Right lobe of liver (tissue), 6 donors: ENCODE measurements around the gene CFAP157. TPM values are rescaled to one million over a fixed set of nuclear protein-coding genes. Genes with fewer than 3 reads are reported as not detected.

Source experiments
- ATAC-seq, 4 donors: fragments of 200-7000 bp; cut with Tn5 transposase; one replicate each; pipeline ENCODE4 v1.9.1; 2020; ENCODE audit warnings: mild to moderate bottlenecking in 4 of 4, moderate library complexity in 4 of 4
- DNase-seq, 3 donors: peaks; one replicate each; pipeline ENCODE4 v3.0.0-alpha.2; 2020
- H3K27ac ChIP-seq, 3 donors: fragments of 200-600 bp; one replicate each; pipeline ENCODE4 v1.8.0; 2022
- H3K27me3 ChIP-seq, 2 donors: fragments of 200-600 bp; one replicate each; pipeline ENCODE4 v1.8.0; 2022
- H3K36me3 ChIP-seq, 4 donors: fragments of 200-600 bp; sonication (generic) in 1 of 4; one replicate each; pipeline versions ENCODE4 v1.5.1 to v1.8.0; 2017 to 2022; ENCODE audit warnings: control low read depth in 1 of 4
- H3K4me1 ChIP-seq, 4 donors: fragments of 200-600 bp; sonication (generic) in 1 of 4; one replicate each; pipeline versions ENCODE4 v1.5.1 to v1.8.0; 2017 to 2022; ENCODE audit warnings: control low read depth in 1 of 4
- H3K4me3 ChIP-seq, 3 donors: fragments of 200-600 bp; one replicate each; pipeline ENCODE4 v1.8.0; 2022
- H3K9me3 ChIP-seq, 4 donors: fragments of 200-600 bp; sonication (generic) in 1 of 4; one replicate each; pipeline versions ENCODE4 v1.5.1 to v1.8.0; 2017 to 2022; ENCODE audit warnings: control low read depth in 1 of 4
- POLR2A ChIP-seq: fragments of 450-650 bp; IDR thresholded peaks from one replicate; pipeline ENCODE4 v1.6.1; 2017; ENCODE audit warnings: antibody characterized with exemption, mild to moderate bottlenecking
- WGBS: methylation state at CpG from one replicate; pipeline ENCODE4 v1.1.6; 2018; ENCODE audit warnings: low coverage, low lambda C conversion rate; ENCODE audit not compliant: insufficient coverage; ENCODE audit errors: missing lambda C conversion rate; 5-methylcytosine and 5-hydroxymethylcytosine counted together
- intact Hi-C, 2 donors: fragments of 100-400 bp; cut with DNase I; formaldehyde crosslinking; loops; one replicate each; pipeline versions ENCODE4 v1.11.2 to v1.14.1; 2022
- total RNA-seq, 6 experiments: library from RNA; depleted of rRNA in 2 of 6; stranded (reverse); fragments of >200 nt in 2 of 6; fragmentation: NEBNext Ultra II Directional in 3 of 6; extraction: Animal tissue kit (Norgen Biotek cat#: 25700) in 3 of 6; gene quantifications; one replicate each; pipeline versions ENCODE4 v1.1.0 to v1.2.4, GENCODE V29; 2016 to 2023
- TF ChIP-seq, protein P1 (sequence below), 4 donors: fragments of 200-600 bp in 3 of 4; fragments of 450-650 bp in 1 of 4; IDR thresholded peaks; one replicate each; pipeline versions ENCODE4 v1.5.1 to v1.8.0; 2016 to 2022; ENCODE audit warnings: antibody characterized with exemption in 4 of 4, mild to moderate bottlenecking in 2 of 4
- donor health status: DM: no; HTN: yes; CAD: no.
- donor health status: DM: no; HTN: no; CAD: no.
- donor health status: DM: no; HTN: no; CAD: no.
- donor health status: DM: no; HTN: yes; CAD: no.
- donor health status: DM: no; HTN: yes; CAD: no.

The CFAP157 gene
- total RNA-seq, 6 experiments from 2014 or later: 0.10 TPM; not detected in 5

DNA sequence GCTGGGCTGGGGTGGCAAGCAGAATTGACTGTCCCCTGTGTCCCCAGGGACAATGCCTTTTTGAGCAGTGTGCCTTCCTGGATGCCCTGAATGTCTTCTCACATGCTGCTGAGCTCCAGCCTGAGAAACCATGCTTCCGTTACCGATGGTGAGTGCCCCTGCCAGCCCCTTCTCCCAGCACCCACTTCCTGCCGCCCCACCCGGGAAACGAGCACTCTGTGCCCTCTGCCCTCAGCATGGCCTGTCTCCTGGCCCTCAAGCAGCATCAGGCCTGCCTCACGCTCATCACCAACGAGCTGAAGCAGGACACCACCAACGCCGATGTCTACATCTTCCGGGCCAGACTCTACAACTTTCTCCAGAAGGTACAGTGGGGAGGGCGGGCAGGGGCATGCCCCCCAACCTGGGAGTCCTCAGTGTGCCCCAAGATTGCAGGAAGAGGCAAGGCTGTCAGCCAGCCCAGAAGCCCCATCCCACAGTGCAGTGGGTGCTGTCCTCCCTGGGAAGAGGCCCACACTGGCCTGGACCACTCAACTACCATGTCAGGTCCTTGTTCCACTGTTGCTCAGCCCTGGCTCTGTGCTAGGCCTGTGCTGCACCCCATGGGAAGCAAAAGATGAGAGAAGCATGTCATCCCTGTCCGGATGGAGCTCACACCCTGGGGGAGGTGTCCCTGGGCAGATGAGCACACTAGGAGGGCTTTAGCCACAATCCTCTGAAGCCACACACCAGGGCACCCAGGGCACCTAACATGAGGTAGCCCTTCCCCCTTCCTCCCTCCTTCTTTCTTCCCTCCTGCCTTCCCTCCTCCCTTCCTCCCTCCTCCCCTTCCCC lies 13.5 kb downstream of the CFAP157 start:
- H3K27me3 ChIP-seq: no peaks in the 10 kb centered on the region
- WGBS: 72% methylated on average over 6 of the region's 12 CpGs
- intact Hi-C loops: loop anchor here in 1 of 2 donors (10.0 kb wide), 1 partner anchor 215 kb away; no protein-coding TSS in a partner anchor
- TF ChIP-seq, protein P1, sequence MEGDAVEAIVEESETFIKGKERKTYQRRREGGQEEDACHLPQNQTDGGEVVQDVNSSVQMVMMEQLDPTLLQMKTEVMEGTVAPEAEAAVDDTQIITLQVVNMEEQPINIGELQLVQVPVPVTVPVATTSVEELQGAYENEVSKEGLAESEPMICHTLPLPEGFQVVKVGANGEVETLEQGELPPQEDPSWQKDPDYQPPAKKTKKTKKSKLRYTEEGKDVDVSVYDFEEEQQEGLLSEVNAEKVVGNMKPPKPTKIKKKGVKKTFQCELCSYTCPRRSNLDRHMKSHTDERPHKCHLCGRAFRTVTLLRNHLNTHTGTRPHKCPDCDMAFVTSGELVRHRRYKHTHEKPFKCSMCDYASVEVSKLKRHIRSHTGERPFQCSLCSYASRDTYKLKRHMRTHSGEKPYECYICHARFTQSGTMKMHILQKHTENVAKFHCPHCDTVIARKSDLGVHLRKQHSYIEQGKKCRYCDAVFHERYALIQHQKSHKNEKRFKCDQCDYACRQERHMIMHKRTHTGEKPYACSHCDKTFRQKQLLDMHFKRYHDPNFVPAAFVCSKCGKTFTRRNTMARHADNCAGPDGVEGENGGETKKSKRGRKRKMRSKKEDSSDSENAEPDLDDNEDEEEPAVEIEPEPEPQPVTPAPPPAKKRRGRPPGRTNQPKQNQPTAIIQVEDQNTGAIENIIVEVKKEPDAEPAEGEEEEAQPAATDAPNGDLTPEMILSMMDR (IDR thresholded peaks at IDR 0.05): no peak
- no peak for TF ChIP-seq POLR2A
- H3K9me3 ChIP-seq: no peaks in the 10 kb centered on the region
- ATAC-seq (no peak), DNase-seq (no peak)
- H3K4me3 ChIP-seq: no peak overlapping the region
- no peak overlapping the region for H3K27ac ChIP-seq
- peaks cover 0 to 5% (median 0%) of the 10 kb centered on the region in 4 donors for H3K4me1 ChIP-seq
- no peaks in the 10 kb centered on the region for H3K36me3 ChIP-seq

DNA sequence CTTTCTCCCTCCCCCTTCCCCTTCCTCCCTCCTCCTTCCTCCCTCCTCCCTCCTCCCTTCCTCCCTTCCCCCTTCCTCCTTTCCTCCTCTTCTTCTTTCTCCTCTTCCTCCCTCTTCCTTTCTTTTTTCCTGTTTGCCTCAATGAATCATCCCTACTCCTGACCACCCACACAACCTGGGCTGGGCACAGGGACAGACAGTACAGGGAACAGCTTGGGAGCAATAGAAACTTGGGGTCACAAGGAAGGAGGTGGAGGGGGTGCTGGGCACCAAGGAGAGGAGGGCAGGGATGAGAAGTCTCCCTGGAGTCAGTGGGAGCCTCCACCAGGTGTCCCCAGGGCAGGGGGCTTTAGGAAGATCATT lies 14.1 kb downstream of the CFAP157 start:
- Histone ChIP-seq H3K9me3 (no peaks in the 10 kb centered on the region), H3K4me1 (peaks cover 0 to 5% (median 0%) of the 10 kb centered on the region in 4 donors), H3K4me3 (no peak overlapping the region), H3K36me3 (no peaks in the 10 kb centered on the region), H3K27me3 (no peaks in the 10 kb centered on the region), H3K27ac (no peak overlapping the region)
- ATAC-seq (no peak), DNase-seq (no peak)
- intact Hi-C loops: loop anchor here in 1 of 2 donors (10.0 kb wide), 1 partner anchor 216 kb away; no protein-coding TSS in a partner anchor
- TF ChIP-seq POLR2A: no peak
- TF ChIP-seq, protein P1 (IDR thresholded peaks at IDR 0.05): no peak

DNA sequence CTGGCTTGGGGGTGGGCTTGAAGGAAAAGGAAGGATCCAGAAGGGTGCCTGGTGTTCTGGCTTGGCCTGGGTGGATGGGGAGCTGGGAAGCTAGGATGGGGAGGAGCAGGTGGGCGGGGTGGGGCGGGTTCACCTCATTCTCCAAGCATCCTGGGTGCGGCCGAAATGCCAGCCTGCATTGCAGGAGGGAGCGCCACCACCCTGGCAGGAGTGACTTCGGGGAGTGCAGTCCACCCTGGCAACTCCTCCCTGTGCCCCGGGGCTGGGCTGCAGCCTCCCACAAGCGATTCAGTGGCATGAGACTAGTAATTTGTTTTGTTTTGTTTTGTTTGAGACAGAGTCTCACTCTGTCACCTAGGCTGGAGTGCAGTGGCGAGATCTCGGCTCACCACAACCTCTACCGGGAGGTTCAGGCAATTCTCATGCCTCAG lies 14.6 kb downstream of the CFAP157 start:
- DNase-seq (no peak), ATAC-seq (no peak)
- H3K36me3 ChIP-seq: no peaks in the 10 kb centered on the region
- no peaks in the 10 kb centered on the region for H3K4me1 ChIP-seq
- intact Hi-C loops: loop anchor here in 1 of 2 donors (10.0 kb wide), 1 partner anchor 217 kb away; no protein-coding TSS in a partner anchor
- H3K9me3 ChIP-seq: no peaks in the 10 kb centered on the region
- H3K27ac ChIP-seq: no peak overlapping the region
- no peak overlapping the region for H3K4me3 ChIP-seq
- WGBS: 20% methylated on average over 1 of the region's 11 CpGs
- no peak for TF ChIP-seq POLR2A
- TF ChIP-seq, protein P1 (IDR thresholded peaks at IDR 0.05): no peak
- no peaks in the 10 kb centered on the region for H3K27me3 ChIP-seq

DNA sequence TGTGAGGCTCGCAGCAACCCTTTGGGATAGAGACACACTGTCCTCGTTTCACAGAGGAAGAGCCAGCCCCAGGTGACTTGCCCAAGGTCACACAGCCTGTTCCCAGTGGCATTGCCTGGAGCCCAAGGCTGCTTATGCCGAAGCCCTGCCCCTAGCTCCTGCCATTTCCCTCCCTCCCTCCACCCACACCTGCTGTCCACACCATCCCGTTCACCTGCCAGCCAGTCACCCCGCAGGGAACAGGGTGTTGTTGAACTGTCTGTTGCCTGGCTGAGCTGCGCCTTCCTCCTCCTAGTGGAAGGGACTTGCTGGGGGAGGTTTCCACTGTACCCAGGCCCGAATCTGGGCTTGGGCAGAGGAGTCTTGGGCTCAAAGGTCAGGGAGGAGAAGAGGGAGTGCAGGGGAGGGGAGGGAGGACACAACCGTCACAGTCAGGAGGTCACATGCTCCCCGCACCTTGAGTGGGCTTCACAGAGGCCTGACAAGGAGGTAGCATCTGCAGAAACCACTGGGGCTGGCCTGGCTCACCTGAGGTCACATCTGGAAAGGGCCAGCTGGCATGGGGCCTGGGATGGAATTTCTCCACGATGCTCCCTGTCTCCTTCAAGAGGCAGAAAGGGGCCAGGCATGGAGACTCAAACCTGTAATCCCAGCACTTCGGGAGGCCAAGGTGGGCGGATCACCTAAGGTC lies 15.4 kb downstream of the CFAP157 start:
- intact Hi-C loops: loop anchor here in 1 of 2 donors (10.0 kb wide), 1 partner anchor 217 kb away; no protein-coding TSS in a partner anchor
- TF ChIP-seq POLR2A: no peak
- TF ChIP-seq, protein P1 (IDR thresholded peaks at IDR 0.05): no peak
- Histone ChIP-seq H3K4me1 (no peaks in the 10 kb centered on the region), H3K27ac (no peak overlapping the region), H3K4me3 (no peak overlapping the region), H3K36me3 (no peaks in the 10 kb centered on the region), H3K27me3 (no peaks in the 10 kb centered on the region), H3K9me3 (no peaks in the 10 kb centered on the region)
- WGBS: 68% methylated on average over 7 of the region's 12 CpGs
- DNase-seq (no peak), ATAC-seq (no peak)
